H9 (cell line): ENCODE measurements around the gene COX6B1. TPM values are rescaled to one million over a fixed set of nuclear protein-coding genes. Genes with fewer than 3 reads are reported as not detected.
A peak's percentile ranks its signal among the peaks of the same experiment; 100 is the strongest.
"Not testable (repeated sequence)": the region's sequence is repeated elsewhere in the genome, so short reads cannot be mapped to it uniquely, and the experiment has no call there.

Experiments used
- DNase-seq: peaks from one replicate; pipeline ENCODE4 v3.0.0-alpha.2; 2017
- H2AFZ ChIP-seq: one replicate; pipeline ENCODE4 v1.6.1; 2013; ENCODE audit warnings: mild to moderate bottlenecking, low read length, control low read depth, moderate library complexity
- H2AK5ac ChIP-seq: 2 replicates; pipeline ENCODE4 v1.6.1; 2013; ENCODE audit warnings: low read length, control low read depth, mixed read lengths; ENCODE audit not compliant: insufficient read length
- H2BK120ac ChIP-seq: one replicate; pipeline ENCODE4 v1.6.1; 2013; ENCODE audit warnings: low read depth, mild to moderate bottlenecking, low read length, control low read depth, inconsistent platforms; ENCODE audit not compliant: poor library complexity, severe bottlenecking
- H2BK12ac ChIP-seq: 2 replicates; pipeline ENCODE4 v1.6.1; 2013; ENCODE audit warnings: low read length, control low read depth, mixed read lengths, low read depth; ENCODE audit not compliant: insufficient read length
- H2BK15ac ChIP-seq: 2 replicates; pipeline ENCODE4 v1.6.1; 2013; ENCODE audit warnings: low read depth, low read length, control low read depth
- H2BK20ac ChIP-seq: one replicate; pipeline ENCODE4 v1.6.1; 2013; ENCODE audit warnings: low read depth, mild to moderate bottlenecking, low read length, control low read depth, inconsistent platforms; ENCODE audit not compliant: poor library complexity, severe bottlenecking
- H2BK5ac ChIP-seq: 2 replicates; pipeline ENCODE4 v1.6.1; 2013; ENCODE audit warnings: low read length, control low read depth, mixed read lengths; ENCODE audit not compliant: insufficient read length
- H3K14ac ChIP-seq: 2 replicates; pipeline ENCODE4 v1.6.1; 2013; ENCODE audit warnings: low read length, control low read depth; ENCODE audit not compliant: insufficient read depth
- H3K18ac ChIP-seq: 2 replicates; pipeline ENCODE4 v1.6.1; 2013; ENCODE audit warnings: low read depth, mild to moderate bottlenecking, mixed read lengths, low read length, control low read depth; ENCODE audit not compliant: insufficient read length
- H3K23ac ChIP-seq: 2 replicates; pipeline ENCODE4 v1.6.1; 2013; ENCODE audit warnings: low read length, control low read depth, mixed read lengths, low read depth; ENCODE audit not compliant: insufficient read length
- H3K23me2 ChIP-seq: 2 replicates; pipeline ENCODE4 v1.6.1; 2013; ENCODE audit warnings: low read depth, mild to moderate bottlenecking, mixed read lengths, low read length, control low read depth; ENCODE audit not compliant: insufficient read length, poor library complexity, severe bottlenecking
- H3K27ac ChIP-seq: 2 replicates; pipeline ENCODE4 v1.5.1; 2013; ENCODE audit warnings: low read length, control low read depth, mixed read lengths, low read depth; ENCODE audit not compliant: insufficient read length
- H3K27me3 ChIP-seq: 2 replicates; pipeline ENCODE4 v1.6.1; 2013; ENCODE audit warnings: low read length, control low read depth, inconsistent platforms; ENCODE audit not compliant: insufficient read depth
- H3K4ac ChIP-seq: 2 replicates; pipeline ENCODE4 v1.6.1; 2013; ENCODE audit warnings: low read depth, mild to moderate bottlenecking, control low read depth, inconsistent platforms, low read length, moderate library complexity
- H3K4me1 ChIP-seq: 2 replicates; pipeline ENCODE4 v1.6.1; 2013; ENCODE audit warnings: low read length, control low read depth, inconsistent platforms; ENCODE audit not compliant: insufficient read depth
- H3K4me2 ChIP-seq: 2 replicates; pipeline ENCODE4 v1.6.1; 2013; ENCODE audit warnings: low read length, control low read depth, mixed read lengths; ENCODE audit not compliant: insufficient read length, insufficient read depth
- H3K56ac ChIP-seq: 2 replicates; pipeline ENCODE4 v1.6.1; 2013; ENCODE audit warnings: low read depth, mild to moderate bottlenecking, mixed read lengths, low read length, control low read depth; ENCODE audit not compliant: insufficient read length
- H3K79me1 ChIP-seq: 2 replicates; pipeline ENCODE4 v1.6.1; 2013; ENCODE audit warnings: low read depth, mild to moderate bottlenecking, moderate library complexity, low read length, control low read depth, inconsistent platforms; ENCODE audit not compliant: insufficient read depth, poor library complexity, severe bottlenecking
- H3K79me2 ChIP-seq: 2 replicates; pipeline ENCODE4 v1.6.1; 2013; ENCODE audit warnings: low read length, control low read depth, inconsistent platforms; ENCODE audit not compliant: insufficient read depth
- H3K9ac ChIP-seq: 2 replicates; pipeline ENCODE4 v1.6.1; 2013; ENCODE audit warnings: low read length, control low read depth, mixed read lengths; ENCODE audit not compliant: insufficient read length; ENCODE audit errors: extremely low read depth
- H3K9me3 ChIP-seq: one replicate; pipeline ENCODE4 v1.6.1; 2013; ENCODE audit warnings: low read depth, low read length, inconsistent platforms; ENCODE audit not compliant: control insufficient read depth
- H3T11ph ChIP-seq: one replicate; pipeline ENCODE4 v1.6.1; 2013; ENCODE audit warnings: mild to moderate bottlenecking, low read length, control low read depth, inconsistent platforms
- H4K20me1 ChIP-seq: one replicate; pipeline ENCODE4 v1.6.1; 2013; ENCODE audit not compliant: control insufficient read depth, insufficient read length, insufficient read depth
- H4K5ac ChIP-seq: 2 replicates; pipeline ENCODE4 v1.6.1; 2013; ENCODE audit warnings: low read depth, mild to moderate bottlenecking, mixed read lengths, low read length, control low read depth; ENCODE audit not compliant: insufficient read length
- H4K8ac ChIP-seq: replicated peaks from 2 replicates; pipeline ENCODE4 v1.6.1; 2013; ENCODE audit warnings: low read length, control low read depth, mixed read lengths, low read depth; ENCODE audit not compliant: insufficient read length
- H4K91ac ChIP-seq: 2 replicates; pipeline ENCODE4 v1.6.1; 2013; ENCODE audit warnings: low read depth, mild to moderate bottlenecking, moderate library complexity, mixed read lengths, low read length, control low read depth; ENCODE audit not compliant: insufficient read length
- H3K27ac Mint-ChIP-seq, 3 experiments: 2 replicates in 2 of 3; 3 replicates in 1 of 3; pipeline ENCODE4 v1.8.0; 2020 to 2021; ENCODE audit warnings: mixed read lengths in 3 of 3, mild to moderate bottlenecking in 1 of 3, moderate library complexity in 1 of 3
- H3K27me3 Mint-ChIP-seq: 2 replicates; pipeline ENCODE4 v1.8.0; 2021; ENCODE audit warnings: low read depth, mild to moderate bottlenecking, moderate library complexity, mixed read lengths
- H3K36me3 Mint-ChIP-seq, 3 experiments: 2 replicates in 2 of 3; 3 replicates in 1 of 3; pipeline ENCODE4 v1.8.0; 2020 to 2021; ENCODE audit warnings: low read depth in 3 of 3, mixed read lengths in 3 of 3; ENCODE audit not compliant: insufficient read depth in 1 of 3
- H3K4me1 Mint-ChIP-seq, 2 experiments: 2 replicates each; pipeline ENCODE4 v1.8.0; 2020; ENCODE audit warnings: mixed read lengths in 2 of 2
- H3K4me3 Mint-ChIP-seq, 2 experiments: 2 replicates in 1 of 2; 3 replicates in 1 of 2; pipeline ENCODE4 v1.8.0; 2020 to 2021; ENCODE audit warnings: mild to moderate bottlenecking in 2 of 2, mixed read lengths in 2 of 2, moderate library complexity in 1 of 2
- H3K9me3 Mint-ChIP-seq, 2 experiments: 2 replicates in 1 of 2; 3 replicates in 1 of 2; pipeline ENCODE4 v1.8.0; 2020; ENCODE audit warnings: mild to moderate bottlenecking in 2 of 2, mixed read lengths in 2 of 2, moderate library complexity in 1 of 2
- CTCF ChIP-seq: fragments of 200-600 bp; sonication (generic); conservative IDR thresholded peaks from 3 replicates; pipeline ENCODE4 v1.8.0; 2021; ENCODE audit warnings: antibody characterized with exemption, mild to moderate bottlenecking
- WGBS: extraction: QIAGEN DNeasy Blood & Tissue Kit; methylation state at CpG from one replicate; pipeline ENCODE4 v1.1.7; 2013; ENCODE audit warnings: missing lambda C conversion rate, low lambda C conversion rate, mixed read lengths; ENCODE audit not compliant: insufficient read length; ENCODE audit errors: extremely low coverage; 5-methylcytosine and 5-hydroxymethylcytosine counted together
- total RNA-seq: library from RNA; stranded (reverse); gene quantifications from 2 replicates; pipeline ENCODE4 v1.2.1, GENCODE V29; 2021

The COX6B1 gene
- total RNA-seq, 1 experiment from 2014 or later: 432 TPM

GRCh38 chr19:35601971-35602370 lies 46.2 kb upstream of the COX6B1 start:
- no peak overlapping the region for H4K8ac ChIP-seq
- no peak overlapping the region for H3K56ac ChIP-seq
- Mint-ChIP-seq H3K4me3 (no peak overlapping the region), H3K4me1 (peaks cover 5% of the 10 kb centered on the region in 2 experiments), H3K27me3 (peaks cover 31% of the 10 kb centered on the region), H3K36me3 (peaks cover 0 to 2% (median 0%) of the 10 kb centered on the region in 3 experiments; a peak in 1 of 7 replicates), H3K9me3 (peaks cover 11 to 13% of the 10 kb centered on the region in 2 experiments), H3K27ac (no peak overlapping the region)
- H2BK15ac ChIP-seq: no peak overlapping the region
- H3K4me1 ChIP-seq: no peaks in the 10 kb centered on the region
- no peak overlapping the region for H2AK5ac ChIP-seq
- no peak overlapping the region for H2BK5ac ChIP-seq
- H3K23me2 ChIP-seq: no peaks in the 10 kb centered on the region
- H2AFZ ChIP-seq: no peak overlapping the region
- no peak overlapping the region for H3K14ac ChIP-seq
- H3K9ac ChIP-seq: no peak overlapping the region
- no CpG with 5 or more reads among the region's 3 CpGs for WGBS
- H3T11ph ChIP-seq: no peak overlapping the region
- H3K27me3 ChIP-seq: no peaks in the 10 kb centered on the region
- no peak overlapping the region for H3K18ac ChIP-seq
- no peak overlapping the region for H3K27ac ChIP-seq
- H4K20me1 ChIP-seq: no peaks in the 10 kb centered on the region
- H3K4me2 ChIP-seq: no peak overlapping the region
- no peak overlapping the region for H3K4ac ChIP-seq
- no peak overlapping the region for H4K5ac ChIP-seq
- no peak overlapping the region for H2BK20ac ChIP-seq
- H3K23ac ChIP-seq: no peak overlapping the region
- no peak overlapping the region for H4K91ac ChIP-seq
- H2BK12ac ChIP-seq: no peak overlapping the region
- H3K79me1 ChIP-seq: no peaks in the 10 kb centered on the region
- no peak for TF ChIP-seq CTCF
- DNase-seq: no peak
- no peak overlapping the region for H2BK120ac ChIP-seq
- no peaks in the 10 kb centered on the region for H3K79me2 ChIP-seq
- H3K9me3 ChIP-seq: no peaks in the 10 kb centered on the region

- H4K5ac ChIP-seq, DNase-seq, H4K8ac ChIP-seq, H3K27ac ChIP-seq, H3K23ac ChIP-seq, H3K4me2 ChIP-seq, H2BK12ac ChIP-seq, H3T11ph ChIP-seq, H2BK5ac ChIP-seq, H3K56ac ChIP-seq, H3K4ac ChIP-seq, H2BK120ac ChIP-seq, H3K18ac ChIP-seq, H3K9ac ChIP-seq, H2AFZ ChIP-seq, H4K91ac ChIP-seq, H3K14ac ChIP-seq, H2BK20ac ChIP-seq, H3K4me1 ChIP-seq, H3K27me3 ChIP-seq, H2BK15ac ChIP-seq, H3K4me1 Mint-ChIP-seq, H4K20me1 ChIP-seq, H3K79me1 ChIP-seq, H3K36me3 Mint-ChIP-seq, H2AK5ac ChIP-seq, H3K4me3 Mint-ChIP-seq, H3K79me2 ChIP-seq, H3K23me2 ChIP-seq: not testable (repeated sequence)
- Mint-ChIP-seq H3K27me3 (peaks cover 26% of the 10 kb centered on the region), H3K9me3 (peaks cover 28 to 34% of the 10 kb centered on the region in 2 experiments), H3K27ac (peak overlapping the region in 2 of 3 experiments; percentile 45 to 60; a peak in 2 of 7 replicates)
- peaks cover 12% of the 10 kb centered on the region for H3K9me3 ChIP-seq
- WGBS: no CpG with 5 or more reads among the region's 4 CpGs
Observed at GRCh38 chr19:35604436-35604835, 43.7 kb upstream of the COX6B1 start.
